HFF-Myc (cell line): ENCODE results near the gene DALRD3.
"Not testable (repeated sequence)": the region's sequence is repeated elsewhere in the genome, so short reads cannot be mapped to it uniquely, and the experiment has no call there.

Source experiments
- DNase-seq: peaks from one replicate; pipeline ENCODE4 v3.0.0-alpha.2; 2011; ENCODE audit warnings: low read depth; ENCODE audit errors: extremely low read depth
- H3K4me3 ChIP-seq: replicated peaks from 2 replicates; pipeline ENCODE4 v1.5.1; 2011; ENCODE audit warnings: low read depth, mild to moderate bottlenecking, control low read depth, low read length
- TF ChIP-seq, protein P1 (sequence below): IDR thresholded peaks from 2 replicates; pipeline ENCODE4 v1.5.1; 2012; ENCODE audit warnings: mild to moderate bottlenecking, low read depth, low read length, control low read depth; ENCODE audit errors: missing control alignments

Gene DALRD3

DNA sequence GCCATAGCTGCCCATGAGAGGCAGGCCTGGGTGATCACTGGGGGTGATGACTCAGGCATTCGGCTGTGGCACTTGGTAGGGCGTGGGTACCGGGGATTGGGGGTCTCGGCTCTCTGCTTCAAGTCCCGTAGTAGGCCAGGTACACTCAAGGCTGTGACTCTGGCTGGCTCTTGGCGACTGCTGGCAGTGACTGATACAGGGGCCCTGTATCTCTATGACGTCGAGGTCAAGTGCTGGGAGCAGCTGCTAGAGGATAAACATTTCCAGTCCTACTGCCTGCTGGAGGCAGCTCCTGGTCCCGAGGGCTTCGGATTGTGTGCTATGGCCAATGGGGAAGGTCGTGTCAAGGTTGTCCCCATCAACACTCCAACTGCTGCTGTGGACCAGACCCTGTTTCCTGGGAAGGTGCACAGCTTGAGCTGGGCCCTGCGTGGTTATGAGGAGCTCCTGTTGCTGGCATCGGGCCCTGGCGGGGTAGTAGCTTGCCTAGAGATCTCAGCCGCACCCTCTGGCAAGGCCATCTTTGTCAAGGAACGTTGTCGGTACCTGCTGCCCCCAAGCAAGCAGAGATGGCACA lies 5.9 kb downstream of the DALRD3 start:
- DNase-seq = no peak
- TF ChIP-seq, protein P1, sequence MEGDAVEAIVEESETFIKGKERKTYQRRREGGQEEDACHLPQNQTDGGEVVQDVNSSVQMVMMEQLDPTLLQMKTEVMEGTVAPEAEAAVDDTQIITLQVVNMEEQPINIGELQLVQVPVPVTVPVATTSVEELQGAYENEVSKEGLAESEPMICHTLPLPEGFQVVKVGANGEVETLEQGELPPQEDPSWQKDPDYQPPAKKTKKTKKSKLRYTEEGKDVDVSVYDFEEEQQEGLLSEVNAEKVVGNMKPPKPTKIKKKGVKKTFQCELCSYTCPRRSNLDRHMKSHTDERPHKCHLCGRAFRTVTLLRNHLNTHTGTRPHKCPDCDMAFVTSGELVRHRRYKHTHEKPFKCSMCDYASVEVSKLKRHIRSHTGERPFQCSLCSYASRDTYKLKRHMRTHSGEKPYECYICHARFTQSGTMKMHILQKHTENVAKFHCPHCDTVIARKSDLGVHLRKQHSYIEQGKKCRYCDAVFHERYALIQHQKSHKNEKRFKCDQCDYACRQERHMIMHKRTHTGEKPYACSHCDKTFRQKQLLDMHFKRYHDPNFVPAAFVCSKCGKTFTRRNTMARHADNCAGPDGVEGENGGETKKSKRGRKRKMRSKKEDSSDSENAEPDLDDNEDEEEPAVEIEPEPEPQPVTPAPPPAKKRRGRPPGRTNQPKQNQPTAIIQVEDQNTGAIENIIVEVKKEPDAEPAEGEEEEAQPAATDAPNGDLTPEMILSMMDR = no peak
- no peak overlapping the region for H3K4me3 ChIP-seq

DNA sequence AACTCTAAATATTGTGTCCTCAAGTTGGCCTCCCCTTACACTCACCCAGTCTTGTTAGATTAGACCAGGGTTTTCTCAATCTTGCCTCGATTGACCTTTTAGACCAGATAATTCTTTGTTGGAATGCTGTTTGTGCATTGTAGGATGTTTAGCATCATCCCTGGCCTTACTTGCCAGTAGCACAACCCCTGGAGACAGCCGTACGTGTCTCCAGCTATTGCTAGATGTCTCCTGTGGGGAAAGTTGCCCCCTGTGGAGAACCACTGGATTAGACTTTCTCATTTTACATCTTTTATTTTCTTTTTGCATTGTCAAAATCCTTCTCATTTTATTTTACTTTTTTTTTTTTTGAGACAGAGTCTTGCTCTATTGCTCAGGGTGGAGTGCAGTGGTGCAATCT lies 9.0 kb downstream of the DALRD3 start:
- TF ChIP-seq, protein P1 = no peak
- H3K4me3 ChIP-seq = no peak overlapping the region
- no peak for DNase-seq

DNA sequence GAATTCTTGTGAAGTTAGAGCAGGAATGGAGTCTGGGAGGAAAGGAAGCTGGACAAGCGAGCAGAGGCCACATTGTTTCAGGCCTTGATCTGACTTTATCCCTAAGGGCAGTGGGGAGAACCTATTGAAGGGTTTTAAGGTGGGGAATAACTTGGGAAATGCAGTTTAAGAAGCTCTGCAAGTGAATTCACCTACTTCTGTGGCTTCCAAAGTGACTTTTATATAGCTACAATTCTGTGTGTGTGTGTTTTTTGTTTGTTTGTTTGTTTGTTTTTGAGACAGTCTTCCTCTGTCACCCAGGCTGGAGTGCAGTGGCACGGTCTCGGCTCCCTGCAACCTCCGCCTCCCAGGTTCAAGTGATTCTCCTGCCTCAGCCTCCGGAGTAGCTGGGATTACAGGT lies 9.8 kb downstream of the DALRD3 start:
- peak overlapping the region; percentile 59 for H3K4me3 ChIP-seq
- not testable (repeated sequence) for DNase-seq

DNA sequence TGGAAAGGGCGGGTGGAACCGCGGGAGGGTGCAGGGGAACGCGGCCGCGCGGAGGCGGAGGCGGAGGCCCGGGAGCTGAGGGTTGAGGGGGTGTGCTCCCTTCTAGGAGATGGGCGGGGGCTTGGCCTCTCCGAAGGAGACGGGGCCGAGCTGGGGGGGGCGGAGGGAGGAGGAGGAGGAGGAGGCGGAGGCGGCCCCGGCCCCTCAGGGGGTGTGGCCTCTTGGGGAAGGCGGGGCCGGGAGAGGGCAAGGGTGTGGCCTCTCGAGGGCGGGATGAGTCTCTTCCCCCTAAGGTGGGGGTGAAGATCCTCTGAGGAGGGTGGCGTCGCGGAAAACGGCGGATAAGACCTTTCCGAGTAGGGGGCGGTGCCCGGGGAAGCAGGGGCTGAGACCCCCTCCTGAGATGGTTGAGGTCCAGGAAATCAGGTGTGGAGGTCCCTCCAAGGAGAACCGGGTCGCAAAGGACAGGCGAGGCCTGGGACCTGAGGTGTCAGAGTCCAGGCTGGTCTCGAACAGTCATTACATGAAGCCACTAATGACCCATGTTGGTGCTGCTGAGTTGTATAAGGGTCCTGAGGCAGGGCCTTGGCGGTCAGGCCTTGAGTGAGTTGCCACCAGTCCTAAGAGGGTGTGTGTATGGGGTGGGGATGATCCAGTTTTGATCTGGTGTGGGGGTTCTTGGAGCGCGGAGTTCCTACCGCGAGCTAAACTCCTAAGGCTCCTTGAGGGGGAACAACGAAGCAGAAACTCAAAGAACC lies 10.4 kb downstream of the DALRD3 start:
- DNase-seq = no peak
- TF ChIP-seq, protein P1 = no peak
- H3K4me3 ChIP-seq = peak overlapping the region; percentile 59

DNA sequence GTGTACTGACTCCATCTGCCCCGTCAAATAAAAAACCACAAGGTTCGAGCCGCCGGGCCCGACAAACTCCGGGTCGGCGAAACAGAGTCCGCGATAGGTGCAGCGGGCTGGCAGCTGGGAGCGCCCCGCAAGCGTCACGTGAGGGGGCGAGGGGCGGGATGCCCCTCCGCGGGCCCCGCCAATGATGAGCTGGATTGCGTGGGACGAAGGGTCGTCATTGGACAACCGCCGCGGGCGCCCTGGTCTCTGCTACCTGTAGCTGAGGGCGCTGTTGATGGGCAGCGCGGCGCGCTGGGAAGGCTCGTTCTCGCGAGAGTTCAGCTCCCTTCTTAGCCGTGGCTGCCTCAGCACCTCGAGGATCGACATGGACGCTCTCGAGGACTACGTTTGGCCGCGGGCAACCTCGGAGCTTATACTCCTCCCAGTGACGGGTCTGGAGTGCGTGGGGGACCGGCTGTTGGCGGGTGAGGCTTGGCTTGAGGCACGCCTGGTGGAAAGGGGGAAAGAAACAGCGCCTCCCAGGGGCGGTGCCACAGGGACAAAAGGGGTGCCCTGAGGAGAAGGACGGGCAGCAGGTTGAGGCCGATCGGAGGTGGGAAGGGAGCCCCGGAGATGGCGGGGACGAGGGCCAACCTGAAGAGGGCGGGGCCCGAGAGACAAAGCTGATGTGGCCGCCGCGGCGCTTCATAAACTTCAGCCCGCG lies 11.2 kb downstream of the DALRD3 start, which contains the start of gene WDR6:
Gene WDR6 (plus strand): TSS at position 324 of the 703 bp plus-strand sequence. CDS start 41 bp downstream, at position 365.
- peak; percentile 88 for DNase-seq
- H3K4me3 ChIP-seq = peak within 1 kb of the TSS; percentile 59
- TF ChIP-seq, protein P1 = peak; percentile 26

DNA sequence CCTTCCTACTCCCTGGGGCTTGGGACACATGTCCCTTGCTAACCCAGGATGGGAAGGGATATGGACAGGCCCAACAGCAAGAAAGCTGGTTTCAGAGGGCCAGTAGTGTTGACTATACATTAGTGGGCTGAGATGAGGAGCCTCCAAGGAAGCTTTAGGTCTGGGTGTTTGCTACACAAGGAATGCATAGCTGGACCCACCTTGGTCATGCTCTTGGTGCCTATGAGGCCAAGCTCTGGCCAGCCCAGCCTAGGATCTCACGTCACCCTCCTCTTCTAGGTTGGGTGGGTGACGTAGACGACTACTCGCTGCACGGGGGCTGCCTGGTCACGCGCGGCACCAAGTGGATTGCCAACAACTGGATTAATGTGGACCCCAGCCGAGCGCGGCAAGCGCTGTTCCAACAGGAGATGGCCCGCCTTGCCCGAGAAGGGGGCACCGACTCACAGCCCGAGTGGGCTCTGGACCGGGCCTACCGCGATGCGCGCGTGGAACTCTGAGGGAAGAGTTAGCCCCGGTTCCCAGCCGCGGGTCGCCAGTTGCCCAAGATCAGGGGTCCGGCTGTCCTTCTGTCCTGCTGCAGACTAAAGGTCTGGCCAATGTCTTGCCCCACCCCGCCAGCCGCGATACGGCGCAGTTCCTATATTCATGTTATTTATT lies 11.8 kb downstream of the DALRD3 start:
- TF ChIP-seq, protein P1 = no peak
- no peak for DNase-seq
- H3K4me3 ChIP-seq = peak overlapping the region; percentile 59
